HG03045 (cell line): Measurements from ENCODE around the gene EEF2K.
"Not testable (repeated sequence)": the region's sequence is repeated elsewhere in the genome, so short reads cannot be mapped to it uniquely, and the experiment has no call there.

Source experiments
- ATAC-seq: cut with Tn5 transposase; IDR thresholded peaks from one replicate; pipeline ENCODE4 v1.9.1; 2021; ENCODE audit warnings: mild to moderate bottlenecking, moderate library complexity; ENCODE audit not compliant: unreplicated experiment

The EEF2K gene

DNA sequence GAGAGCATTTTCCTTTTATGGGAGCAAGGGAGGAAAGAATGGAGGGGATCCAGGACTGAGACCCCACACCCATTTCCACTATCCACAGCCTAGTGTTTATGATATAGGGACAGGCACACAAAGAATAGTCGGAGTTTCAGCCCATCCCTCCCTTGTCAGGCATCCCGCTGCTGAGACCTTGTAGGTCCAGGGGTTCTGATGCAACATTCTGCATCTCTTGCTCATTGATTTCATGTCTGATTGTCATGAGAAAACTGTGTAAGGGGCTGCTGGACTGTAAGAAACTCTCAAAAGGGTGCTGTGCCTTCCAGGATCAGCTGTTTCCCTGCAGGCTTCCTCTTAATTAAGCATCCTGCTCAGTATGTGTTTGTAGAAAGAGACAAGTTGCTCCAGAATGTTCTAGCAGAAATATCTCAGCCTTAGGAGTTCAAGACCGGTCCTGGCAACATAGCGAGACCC is 85.8 kb downstream of the EEF2K start:
- ATAC-seq, result no peak

DNA sequence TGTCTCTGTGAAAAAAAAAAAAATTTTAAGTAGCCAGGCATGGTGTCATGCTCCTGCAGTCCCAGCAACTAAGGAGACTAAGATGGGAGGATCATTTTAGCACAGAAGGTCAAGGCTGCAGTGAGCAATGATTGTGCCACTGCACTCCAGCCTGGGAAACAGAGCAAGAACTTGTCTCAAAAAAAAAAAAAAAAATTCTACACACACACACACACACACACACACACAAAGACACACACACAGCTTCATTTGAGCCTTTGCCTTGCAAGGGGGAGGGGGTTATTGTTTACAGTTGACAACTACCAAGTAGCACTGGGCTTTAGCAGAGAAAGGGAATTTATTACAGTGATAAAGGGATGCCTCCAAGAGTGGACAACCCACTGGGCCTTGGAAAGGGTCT is 86.2 kb downstream of the EEF2K start:
- ATAC-seq, result no peak

DNA sequence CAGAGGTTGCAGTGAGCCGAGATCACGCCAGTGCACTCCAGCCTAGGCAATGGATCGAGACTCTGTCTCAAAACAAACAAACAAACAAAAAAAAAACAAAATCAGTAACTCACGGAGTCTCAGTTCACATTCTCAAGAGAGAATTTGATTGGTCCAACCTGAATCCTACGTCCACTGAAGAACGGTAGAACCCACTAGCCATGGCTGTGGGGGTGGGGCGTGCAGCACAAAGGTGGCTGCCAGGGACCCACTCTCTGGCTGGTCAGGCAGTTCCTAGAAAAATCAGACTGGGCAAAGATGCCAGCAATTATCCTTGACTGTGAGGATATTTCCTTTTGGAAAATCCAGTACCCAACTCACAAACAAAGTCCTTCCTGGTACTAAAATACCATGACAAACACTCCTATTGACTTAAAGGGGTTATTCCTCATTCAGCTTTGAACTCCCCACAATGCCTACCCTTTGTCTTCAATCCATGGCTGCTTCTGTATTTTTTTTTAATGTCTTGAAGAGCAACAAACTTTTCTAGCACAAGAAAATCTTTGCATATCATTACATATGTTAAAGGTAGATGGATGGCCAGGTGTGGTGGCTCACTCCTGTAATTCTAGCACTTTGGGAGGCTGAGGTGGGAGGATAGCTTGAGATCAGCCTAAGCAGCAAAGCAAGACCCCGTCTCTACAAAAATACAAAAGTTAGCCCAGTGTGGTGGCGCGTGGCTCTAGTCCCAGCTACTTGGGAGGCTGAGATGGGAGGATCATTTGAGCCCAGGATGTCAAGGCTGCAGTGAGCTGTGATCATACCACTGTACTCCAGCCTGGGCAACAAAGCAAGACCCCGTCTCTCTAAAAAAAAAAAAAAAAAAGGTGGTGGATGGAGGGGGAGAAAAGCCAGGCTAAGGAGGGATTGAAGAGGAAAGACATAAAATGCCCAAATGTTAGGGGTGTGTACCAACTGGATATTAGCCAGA is 87.3 kb downstream of the EEF2K start:
- ATAC-seq, result no peak

DNA sequence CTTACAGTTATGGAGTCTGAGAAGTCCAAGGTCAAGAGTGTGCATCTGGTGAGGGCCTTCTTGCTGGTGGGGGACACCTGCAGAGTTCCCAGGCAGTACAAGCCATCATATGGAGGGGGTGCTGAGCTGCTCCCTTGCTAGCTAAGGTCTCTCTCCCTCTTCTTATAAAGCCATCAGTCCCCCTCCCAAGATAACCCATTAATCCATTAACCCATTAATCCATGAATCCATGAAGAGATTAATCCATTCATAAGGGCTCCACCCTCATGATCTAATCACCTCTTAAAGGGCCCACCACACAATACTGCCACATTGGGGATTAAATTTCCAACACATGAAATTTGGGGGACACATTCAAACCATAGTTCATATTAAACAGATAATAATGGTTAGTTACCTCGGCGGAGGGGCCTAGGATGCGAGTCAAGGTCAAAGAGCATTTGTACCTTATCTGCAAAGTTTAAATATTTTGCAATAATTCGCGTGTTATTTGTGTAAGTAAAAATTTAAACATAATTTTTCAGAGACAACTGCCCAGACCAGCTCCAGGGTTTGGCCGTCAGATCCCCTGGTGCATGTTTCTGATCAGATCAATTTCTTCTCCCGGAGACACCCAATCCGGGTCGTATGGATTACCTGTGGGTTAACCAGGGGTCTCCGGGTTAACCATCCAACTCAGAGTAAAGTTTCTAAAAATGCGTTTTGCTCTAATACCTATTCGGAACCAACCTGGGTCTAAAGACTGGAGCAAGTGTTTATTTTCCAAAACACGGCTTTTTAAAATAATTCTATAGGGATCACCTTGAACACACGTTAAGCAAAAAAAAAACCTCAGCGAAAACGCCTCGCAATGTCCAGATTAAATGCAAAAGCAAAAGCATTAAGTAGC is 90.4 kb downstream of the EEF2K start:
- no peak for ATAC-seq

DNA sequence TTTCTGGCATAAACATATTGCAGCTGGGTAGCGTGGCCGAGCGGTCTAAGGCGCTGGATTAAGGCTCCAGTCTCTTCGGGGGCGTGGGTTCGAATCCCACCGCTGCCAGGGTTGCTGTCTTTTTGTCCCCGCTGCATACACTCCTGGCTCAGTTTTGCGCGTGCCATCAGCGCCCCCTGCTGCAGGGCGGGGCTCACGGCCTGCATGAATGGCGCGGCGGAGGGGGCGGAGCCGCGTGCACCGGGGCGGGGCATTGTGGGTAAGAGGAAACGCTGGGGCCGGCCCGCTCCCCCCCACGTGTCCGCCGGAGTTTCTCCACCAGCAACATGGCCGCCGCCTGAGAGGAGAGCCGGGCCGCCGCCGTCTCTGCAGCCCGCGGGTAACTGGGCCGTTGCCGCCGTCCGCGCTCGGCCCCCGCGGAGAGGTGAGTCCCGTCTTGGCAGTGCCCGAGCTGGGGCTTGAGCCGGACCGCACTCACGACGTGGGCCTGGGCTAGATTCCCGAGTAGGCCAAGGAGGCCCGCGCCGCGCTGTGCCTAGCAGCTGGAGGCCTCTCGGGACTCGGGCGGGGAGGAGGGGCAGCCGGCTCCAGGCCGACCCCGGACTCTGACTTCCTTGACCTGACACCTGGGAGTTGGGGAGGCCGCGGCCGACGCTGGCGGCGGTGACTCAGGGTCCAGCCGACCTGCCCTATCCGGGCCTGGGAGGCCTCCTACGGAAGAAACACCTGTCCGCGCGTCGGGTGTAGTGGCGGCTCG is 91.2 kb downstream of the EEF2K start, which contains the start of gene POLR3E:
TSS of gene POLR3E (plus strand) at position 296 of the 757 bp plus-strand sequence. CDS start 5,560 bp downstream, outside the sequence.
- peak; percentile 84 for ATAC-seq

DNA sequence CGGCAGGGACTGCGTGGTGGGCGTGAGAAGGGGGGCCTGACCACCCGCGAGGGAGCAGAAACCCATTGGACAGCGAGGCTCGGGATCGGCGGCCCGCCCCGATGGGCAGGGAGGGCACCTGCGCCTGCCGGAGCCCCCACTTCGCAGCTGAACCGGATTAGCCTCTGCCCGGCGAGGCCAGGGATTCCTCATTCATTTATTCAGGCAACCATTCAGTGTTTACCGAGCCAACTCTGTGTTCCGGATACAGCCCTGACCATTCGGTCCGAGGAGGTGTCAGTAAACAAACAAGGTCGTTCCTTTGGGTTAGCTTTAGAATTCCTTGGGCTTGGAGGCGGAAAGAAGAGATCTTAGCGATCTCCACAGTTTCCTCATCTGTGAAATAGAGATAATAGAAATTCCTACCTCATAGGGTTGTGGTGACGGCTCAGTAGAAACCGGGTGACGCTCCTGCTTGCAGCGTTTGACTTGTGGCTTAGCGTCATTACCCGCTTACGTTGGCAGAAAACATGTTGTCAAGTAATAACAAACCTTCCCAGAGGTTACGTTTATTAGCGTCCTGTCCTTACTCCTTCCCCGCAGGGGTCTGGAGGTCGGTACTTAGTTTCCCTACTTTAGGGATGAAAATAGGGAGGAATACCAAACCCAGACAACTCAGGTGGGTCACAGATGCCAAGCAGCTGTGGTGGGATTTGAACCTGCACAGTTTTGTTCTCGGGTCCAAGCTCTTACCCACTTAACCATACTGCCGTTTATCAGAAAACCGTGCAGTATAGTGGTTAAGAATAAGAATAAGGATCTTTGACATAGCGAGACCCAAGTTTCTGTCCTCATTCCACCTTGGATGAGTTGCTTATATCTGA is 92.0 kb downstream of the EEF2K start:
- ATAC-seq, result peak; percentile 22

DNA sequence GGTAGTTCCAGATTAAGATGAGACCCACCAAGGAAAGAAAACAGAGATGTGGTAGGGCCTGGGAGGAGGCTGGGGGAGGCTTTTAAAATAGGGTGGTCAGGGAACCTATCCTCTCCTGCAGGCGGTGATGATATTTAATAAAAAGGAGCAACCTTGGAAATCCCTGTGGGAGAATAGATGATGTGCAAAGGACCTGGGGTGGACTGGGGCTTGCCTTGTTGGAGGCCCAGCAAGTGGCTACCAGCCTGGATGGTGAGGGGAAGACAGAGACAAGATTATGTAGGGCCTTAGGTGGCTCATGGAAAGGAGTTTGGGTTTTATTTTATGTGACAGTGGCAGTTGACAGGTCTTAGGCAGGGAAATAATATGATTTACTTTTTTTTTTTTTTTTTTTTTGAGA is 93.0 kb downstream of the EEF2K start:
- no peak for ATAC-seq

DNA sequence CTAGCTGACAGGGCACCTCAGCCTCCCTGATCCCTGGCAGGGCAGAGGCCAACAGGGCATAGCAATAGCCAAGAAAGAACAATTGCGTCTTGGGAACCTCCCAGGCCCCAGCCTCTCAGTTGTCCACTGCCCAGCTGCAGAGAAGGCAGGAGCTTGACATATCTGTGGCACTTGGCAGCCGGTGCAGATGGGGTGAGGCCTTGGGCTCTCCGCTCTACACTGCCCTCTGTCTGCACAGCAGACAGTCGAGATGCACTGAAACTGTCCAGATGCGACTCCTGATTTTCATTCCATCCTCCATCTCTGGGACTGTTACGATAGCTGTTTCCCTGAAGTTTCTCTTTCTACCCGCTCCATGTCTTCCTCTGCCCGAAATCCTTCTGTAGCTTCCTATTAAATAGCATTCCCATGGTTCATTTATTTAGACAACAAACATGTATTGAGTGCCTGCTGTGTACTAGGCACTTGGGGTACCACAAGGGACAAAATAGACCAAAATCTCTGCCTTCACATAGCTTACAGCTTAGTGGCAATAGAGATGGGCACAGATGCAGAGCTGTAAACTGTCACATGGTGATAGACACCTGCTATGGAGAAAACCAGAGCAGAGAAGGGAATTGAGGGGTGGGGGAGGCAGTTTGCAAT is 94.5 kb downstream of the EEF2K start:
- no peak for ATAC-seq

DNA sequence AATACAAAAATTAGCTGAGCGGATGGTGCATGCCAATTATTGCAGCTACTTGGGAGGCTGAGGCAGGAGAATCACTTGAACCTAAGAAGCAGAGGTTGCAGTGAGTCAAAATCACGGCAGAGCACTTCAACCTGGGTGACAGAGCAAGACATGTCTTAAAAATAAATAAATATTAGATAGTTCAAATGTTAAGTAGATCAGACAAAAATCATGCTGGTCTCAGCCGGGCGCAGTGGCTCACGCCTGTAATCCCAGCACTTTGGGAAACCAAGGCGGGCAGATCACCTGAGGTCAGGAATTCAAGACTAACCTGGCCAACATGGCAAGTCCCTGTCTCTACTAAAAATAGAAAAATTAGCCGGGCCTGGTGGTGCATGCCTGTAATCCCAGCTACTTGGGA is 95.3 kb downstream of the EEF2K start:
- ATAC-seq, result not testable (repeated sequence)

DNA sequence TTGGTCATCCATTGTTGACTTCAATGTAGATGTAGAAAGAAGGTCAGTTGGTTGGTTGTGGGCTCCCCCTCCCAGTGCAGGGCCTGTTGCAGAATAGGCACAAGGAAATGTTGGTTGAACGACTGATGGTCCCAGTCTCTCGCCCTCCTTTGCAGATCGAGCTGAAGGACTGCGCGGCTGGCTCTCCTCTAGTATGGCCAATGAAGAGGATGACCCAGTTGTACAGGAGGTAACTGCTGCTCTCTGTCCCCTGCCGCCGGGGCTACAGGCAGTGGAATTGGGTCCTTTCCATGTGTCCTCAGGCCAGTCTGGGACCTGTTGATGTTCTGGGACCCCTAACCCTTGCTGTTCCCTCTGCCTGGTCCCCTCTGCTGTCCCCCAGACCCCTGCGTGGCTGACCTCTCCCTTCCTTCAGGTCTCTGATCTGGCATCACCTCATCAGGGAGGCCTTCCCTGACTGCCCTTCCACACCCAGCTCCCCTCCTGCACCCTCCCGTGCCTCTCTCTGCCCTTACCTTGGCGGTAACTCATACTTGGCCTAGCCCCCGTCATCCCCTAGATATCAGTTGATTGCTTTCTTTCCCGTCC is 96.8 kb downstream of the EEF2K start:
- no peak for ATAC-seq

DNA sequence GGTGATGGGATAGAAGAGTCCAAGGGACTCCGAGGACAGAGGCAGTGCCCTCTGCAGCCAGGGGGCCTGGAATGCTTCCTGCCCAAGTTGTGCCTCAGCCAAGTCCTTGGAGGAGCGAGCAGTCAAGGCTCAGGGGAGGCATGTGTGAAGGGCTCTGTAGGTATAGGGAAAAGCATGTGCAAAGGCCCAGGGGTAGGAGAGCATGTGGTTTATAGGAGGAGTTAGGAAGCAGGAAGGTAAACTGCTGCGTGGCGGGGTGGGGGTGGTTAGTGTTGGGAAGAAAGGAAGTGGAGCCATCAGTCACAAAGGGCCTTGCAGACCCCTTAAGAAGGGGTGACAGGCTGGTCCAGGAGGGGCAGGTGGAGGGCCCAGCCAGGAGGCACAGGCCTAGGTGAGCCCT is 98.3 kb downstream of the EEF2K start:
- ATAC-seq, result no peak

DNA sequence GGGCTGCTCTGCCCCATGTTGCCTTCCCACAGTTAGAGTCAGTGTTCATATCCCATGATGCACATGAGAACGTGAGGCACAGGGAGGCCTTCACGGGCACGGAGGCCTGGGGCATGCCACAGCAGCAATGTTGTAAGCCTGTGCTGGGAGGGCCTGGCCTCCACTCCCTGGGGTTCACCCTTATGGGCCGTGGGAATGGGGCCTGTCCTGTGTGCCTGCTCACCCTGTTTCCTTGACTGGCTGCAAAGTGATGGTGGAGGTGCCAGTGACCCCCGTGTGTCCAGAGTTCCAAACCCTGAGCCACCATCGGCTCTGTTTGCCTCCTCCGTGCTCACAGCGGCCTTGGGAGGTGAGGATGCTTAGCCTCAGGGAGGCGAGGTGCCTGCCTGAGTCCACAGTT is 100.7 kb downstream of the EEF2K start:
- ATAC-seq, result no peak

DNA sequence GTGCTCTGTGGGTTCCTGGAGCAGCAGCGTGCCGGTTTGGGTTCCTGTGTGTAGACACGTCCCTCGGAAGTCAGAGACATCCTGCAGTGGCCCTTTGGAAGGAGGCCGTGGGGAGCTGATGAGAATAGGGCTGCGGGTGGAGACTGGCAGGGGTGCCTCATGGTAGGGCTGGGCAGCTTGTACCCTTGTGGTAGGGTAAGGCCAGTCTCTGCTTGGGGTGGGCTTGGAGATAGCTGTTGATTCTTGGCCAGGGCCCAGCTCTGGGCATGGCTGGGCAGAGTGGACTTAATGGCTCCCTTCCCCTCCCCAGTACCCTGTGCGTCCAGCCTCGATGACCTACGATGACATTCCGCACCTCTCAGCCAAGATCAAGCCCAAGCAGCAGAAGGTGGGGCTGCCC is 101.8 kb downstream of the EEF2K start:
- no peak for ATAC-seq

DNA sequence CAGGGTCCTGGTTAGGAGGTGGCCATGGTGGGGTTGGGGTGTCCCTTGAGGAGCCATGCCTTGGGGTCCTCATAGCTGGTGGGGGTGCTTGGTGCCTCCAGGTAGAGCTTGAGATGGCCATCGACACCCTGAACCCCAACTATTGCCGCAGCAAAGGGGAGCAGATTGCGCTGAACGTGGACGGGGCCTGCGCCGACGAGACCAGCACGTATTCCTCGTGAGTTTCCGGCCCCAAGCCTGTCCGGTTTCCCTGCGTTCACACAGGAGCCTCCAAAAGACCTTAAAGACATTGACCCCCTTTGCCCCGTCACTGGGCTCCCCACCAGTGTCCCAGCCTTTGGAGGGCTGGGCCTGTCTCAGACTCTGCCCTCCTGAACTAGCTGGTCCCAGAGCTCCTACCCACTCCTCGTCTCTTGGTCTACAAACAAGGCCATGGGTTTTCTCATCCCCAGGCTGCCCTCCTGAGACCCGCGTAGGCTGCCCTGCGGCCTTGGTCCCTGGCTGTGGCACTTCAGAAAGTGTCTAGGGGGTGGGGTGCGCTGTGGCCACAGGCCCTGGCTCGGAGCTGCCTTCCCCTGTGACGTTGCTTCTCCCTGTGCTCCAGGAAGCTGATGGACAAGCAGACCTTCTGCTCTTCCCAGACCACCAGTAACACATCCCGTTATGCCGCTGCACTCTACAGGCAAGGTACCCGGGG is 102.9 kb downstream of the EEF2K start:
- ATAC-seq, result no peak

DNA sequence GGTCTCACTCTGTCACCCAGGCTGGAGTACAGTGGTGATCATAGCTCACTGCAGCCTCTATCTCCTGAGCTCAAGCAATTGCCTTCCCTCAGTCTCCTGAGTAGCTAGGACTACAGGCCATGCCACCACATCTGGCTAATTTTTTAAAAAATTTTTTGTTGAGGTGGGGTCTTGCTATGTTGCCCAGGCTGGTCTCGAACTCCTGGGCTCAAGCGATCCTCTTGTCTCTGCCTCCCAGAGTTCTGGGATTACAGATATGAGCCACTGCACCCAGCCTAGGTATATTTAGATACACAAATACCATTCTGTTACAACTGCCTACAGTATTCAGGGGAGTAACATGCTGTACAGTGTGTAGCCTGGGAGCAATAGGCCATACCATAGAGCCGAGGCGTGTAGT is 105.4 kb downstream of the EEF2K start:
- no peak for ATAC-seq

DNA sequence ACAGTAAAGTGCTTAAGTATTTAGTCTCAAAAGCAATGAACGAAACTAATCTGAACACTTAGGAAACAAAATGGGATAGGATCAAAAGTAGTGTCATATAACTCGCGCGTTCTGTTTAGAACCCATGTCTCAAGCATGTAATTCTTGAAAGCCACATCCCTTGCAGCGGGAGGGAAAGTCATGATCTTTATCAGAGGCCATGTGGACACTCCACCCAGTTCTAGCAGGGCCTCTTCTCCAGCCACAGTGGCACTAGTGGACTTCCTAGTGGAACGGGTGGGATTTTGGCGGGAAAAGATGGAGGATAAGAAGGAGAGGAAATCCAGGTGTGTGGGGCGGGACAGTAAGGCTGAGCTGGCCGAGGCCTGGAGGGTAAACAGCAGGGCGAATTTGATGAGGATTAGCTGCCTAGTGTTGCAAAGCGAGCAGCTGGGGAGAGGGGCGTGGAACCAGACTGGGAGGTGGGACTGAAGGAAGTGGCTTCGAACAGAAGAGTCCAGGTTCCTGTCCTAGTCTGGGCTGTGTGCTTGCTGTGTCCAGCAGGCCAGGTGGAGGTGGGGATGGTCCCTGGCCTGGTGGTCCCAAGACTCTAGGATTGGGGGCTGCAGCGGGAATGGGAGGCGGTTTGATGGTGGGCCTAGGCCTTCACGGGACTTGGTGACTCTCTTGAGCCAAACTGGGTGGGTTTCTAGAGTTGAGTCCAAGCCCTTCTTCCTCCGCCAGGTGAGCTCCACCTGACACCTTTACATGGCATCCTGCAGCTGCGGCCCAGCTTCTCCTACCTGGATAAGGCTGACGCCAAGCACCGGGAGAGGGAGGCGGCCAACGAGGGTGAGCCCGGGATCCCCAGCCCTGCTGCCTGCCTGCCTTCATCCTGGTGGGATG is 107.1 kb downstream of the EEF2K start:
- no peak for ATAC-seq

DNA sequence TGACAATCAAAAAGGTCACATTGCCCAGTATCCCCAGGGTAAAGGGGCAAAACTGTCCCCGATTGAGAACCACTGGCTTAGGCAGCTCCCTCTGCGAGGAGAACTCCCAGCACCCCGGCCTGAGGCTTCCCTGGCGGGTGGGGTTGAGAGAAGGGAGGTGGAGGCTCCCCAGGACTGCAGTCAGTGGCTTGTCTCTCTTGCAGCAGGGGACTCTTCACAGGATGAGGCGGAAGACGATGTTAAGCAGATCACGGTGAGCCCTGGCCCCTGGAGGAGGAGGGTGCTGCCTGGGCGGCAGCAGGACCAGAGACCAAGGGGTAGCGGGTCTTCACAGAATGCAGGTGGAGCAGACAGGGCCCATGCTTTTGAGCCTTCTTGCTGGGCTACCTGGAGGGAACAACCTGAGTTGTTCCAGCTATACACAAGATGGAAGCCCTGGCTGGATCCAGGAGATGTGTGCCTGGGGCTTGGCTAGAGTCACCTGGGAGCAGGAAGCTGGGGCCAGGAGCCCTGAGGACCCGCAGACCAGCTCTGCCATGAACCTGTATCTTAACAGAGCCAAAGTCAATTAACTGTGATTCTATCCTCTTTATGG is 107.9 kb downstream of the EEF2K start:
- no peak for ATAC-seq
